HL-60 (cell line): Measurements from ENCODE around the gene RBM23.

Source experiments
- DNase-seq, 2 experiments: peaks; one replicate each; pipeline ENCODE4 v3.0.0-alpha.2; 2010 to 2020; ENCODE audit warnings: low read depth in 1 of 2, low spot score in 1 of 2
- H3K27ac ChIP-seq: fragments of 250-450 bp; sonication (Bioruptor Pico); replicated peaks from 2 replicates; pipeline ENCODE4 v1.5.1; 2020; ENCODE audit warnings: mild to moderate bottlenecking, moderate library complexity
- H3K27me3 ChIP-seq: fragments of 250-450 bp; sonication (Bioruptor Pico); 2 replicates; pipeline ENCODE4 v1.5.1; 2021; ENCODE audit warnings: mild to moderate bottlenecking, moderate library complexity; ENCODE audit not compliant: insufficient read depth, poor library complexity, severe bottlenecking
- H3K4me3 ChIP-seq: replicated peaks from 2 replicates; pipeline ENCODE4 v1.5.1; 2011; ENCODE audit warnings: mild to moderate bottlenecking, control low read depth, low read length; ENCODE audit not compliant: insufficient read depth
- GABPA ChIP-seq: IDR thresholded peaks from 2 replicates; pipeline ENCODE4 v1.6.1; 2012; ENCODE audit warnings: low read depth
- POLR2AphosphoS5 ChIP-seq: IDR thresholded peaks from 2 replicates; pipeline ENCODE4 v1.6.1; 2012; ENCODE audit warnings: low read depth
- REST ChIP-seq: IDR thresholded peaks from 2 replicates; pipeline ENCODE4 v1.6.1; 2012; ENCODE audit warnings: low read depth; ENCODE audit not compliant: insufficient replicate concordance
- SPI1 ChIP-seq: IDR thresholded peaks from 2 replicates; pipeline ENCODE4 v1.6.1; 2012; ENCODE audit warnings: low read depth, mild to moderate bottlenecking, borderline replicate concordance
- TF ChIP-seq, protein P1 (sequence below): IDR thresholded peaks from one replicate; pipeline ENCODE4 v1.5.1; 2011; ENCODE audit warnings: low read length, control low read depth, inconsistent platforms; ENCODE audit not compliant: insufficient read depth

The RBM23 gene

DNA sequence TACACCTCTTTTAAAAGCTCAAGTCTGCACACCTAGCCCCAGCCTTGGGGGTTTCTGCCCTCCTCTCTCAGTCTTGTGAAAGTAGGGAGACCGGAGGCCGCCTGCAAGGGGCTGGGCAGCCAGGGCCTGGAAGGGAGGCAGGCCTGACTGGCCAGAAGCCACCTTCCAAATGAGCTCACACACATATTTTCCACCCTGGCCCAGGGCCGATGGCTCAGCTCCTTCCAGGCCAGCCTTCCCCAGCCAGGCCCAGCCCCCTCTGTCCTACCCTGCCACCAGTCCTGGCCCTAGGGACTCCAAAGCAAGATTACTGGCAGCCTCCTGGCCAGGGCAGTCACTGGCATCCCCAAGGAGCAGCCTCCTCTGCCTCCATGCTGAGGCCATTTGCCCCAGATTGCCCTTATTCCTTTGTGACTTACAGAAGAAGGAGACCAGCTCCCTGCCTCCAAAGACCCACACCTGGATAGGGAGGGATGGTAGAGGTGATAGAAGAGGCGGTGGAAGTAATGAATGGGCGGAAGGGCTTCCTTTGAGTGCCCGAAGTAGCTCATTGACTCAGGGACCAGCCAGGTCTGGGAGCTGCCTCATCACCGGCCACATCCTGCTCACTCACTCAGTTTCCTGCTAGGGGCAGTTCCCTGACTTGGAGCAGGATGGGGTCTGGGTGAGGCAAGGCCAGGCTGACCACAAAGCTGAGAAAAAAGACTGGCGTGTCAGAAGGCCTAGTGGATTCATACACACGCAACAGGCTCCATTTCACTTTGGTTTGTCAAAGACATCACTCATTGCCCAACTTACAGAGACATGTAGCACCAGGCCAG lies 67.8 kb downstream of the RBM23 start:
- peak; percentile 73 to 85 for DNase-seq
- Histone ChIP-seq H3K27ac (peak overlapping the region; percentile 43), H3K4me3 (no peak overlapping the region), H3K27me3 (no peaks in the 10 kb centered on the region)
- TF ChIP-seq REST (no peak), POLR2AphosphoS5 (no peak)

DNA sequence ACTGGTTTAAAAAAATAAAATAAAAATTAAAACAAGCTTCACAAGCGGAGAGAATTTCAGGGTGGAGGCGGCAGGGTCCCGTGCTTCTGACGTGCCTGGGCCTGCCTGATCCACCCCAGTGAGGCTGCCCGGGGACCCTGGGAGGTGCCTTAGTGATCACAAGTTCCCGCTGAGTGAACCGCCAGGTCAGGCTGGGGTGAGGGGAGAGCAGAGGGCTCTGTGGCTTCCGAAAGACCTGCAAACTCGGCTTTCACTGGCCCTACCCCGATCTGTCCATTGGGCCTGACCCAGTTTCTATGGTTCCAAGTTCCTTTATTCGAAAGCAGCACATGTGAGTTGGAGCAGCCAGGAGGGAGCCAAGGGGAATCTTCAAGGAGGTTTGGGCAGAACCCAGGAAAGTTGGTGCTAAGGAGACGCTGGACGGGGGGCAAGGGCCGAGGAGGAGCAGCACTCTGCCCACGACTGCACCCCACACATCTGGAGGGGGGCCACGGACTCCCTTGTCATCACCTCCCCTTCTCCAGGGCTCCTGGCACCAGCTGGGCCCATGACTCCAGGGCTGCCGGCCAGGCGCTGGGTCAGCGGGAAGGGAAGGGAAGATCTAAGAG lies 69.6 kb downstream of the RBM23 start:
- Histone ChIP-seq H3K27ac (no peak overlapping the region), H3K27me3 (no peaks in the 10 kb centered on the region), H3K4me3 (no peak overlapping the region)
- DNase-seq: no peak
- TF ChIP-seq SPI1: no peak
- TF ChIP-seq REST: no peak
- TF ChIP-seq, protein P1, sequence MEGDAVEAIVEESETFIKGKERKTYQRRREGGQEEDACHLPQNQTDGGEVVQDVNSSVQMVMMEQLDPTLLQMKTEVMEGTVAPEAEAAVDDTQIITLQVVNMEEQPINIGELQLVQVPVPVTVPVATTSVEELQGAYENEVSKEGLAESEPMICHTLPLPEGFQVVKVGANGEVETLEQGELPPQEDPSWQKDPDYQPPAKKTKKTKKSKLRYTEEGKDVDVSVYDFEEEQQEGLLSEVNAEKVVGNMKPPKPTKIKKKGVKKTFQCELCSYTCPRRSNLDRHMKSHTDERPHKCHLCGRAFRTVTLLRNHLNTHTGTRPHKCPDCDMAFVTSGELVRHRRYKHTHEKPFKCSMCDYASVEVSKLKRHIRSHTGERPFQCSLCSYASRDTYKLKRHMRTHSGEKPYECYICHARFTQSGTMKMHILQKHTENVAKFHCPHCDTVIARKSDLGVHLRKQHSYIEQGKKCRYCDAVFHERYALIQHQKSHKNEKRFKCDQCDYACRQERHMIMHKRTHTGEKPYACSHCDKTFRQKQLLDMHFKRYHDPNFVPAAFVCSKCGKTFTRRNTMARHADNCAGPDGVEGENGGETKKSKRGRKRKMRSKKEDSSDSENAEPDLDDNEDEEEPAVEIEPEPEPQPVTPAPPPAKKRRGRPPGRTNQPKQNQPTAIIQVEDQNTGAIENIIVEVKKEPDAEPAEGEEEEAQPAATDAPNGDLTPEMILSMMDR: no peak
- no peak for TF ChIP-seq GABPA
- no peak for TF ChIP-seq POLR2AphosphoS5

GRCh38 chr14:22848351-22849164 lies 70.4 kb downstream of the RBM23 start:
- no peak overlapping the region for H3K4me3 ChIP-seq
- H3K27ac ChIP-seq: no peak overlapping the region
- DNase-seq: no peak
- no peaks in the 10 kb centered on the region for H3K27me3 ChIP-seq
- no peak for TF ChIP-seq SPI1
- TF ChIP-seq REST: no peak
- TF ChIP-seq, protein P1: no peak
- TF ChIP-seq GABPA: no peak
- TF ChIP-seq POLR2AphosphoS5: no peak
